PFSK-1 (cell line): ENCODE measurements around the gene NR3C1.

Experiments used
- POLR2AphosphoS5 ChIP-seq: IDR thresholded peaks from 2 replicates; pipeline ENCODE4 v1.6.1; 2012; ENCODE audit warnings: low read depth, mild to moderate bottlenecking, control low read depth, low read length, moderate library complexity
- SIN3A ChIP-seq: IDR thresholded peaks from 2 replicates; pipeline ENCODE4 v1.6.1; 2012; ENCODE audit warnings: mild to moderate bottlenecking, low read length, moderate library complexity, borderline replicate concordance; ENCODE audit not compliant: insufficient read depth

- TF ChIP-seq POLR2AphosphoS5 (no peak), SIN3A (no peak)
Observed at GRCh38 chr5:143241892-143242291, 161.6 kb downstream of the NR3C1 start.
